Testis (tissue), 2 donors: ENCODE data around the gene OR9Q1.

Experiments used
- CTCF ChIP-seq, 3 experiments: fragments of 450-650 bp in 2 of 3; fragments of 200-600 bp in 1 of 3; sonication (generic) in 1 of 3; IDR thresholded peaks; one replicate each; pipeline ENCODE4 v1.5.1; 2016 to 2019; ENCODE audit warnings: antibody characterized with exemption in 3 of 3, mild to moderate bottlenecking in 2 of 3, moderate library complexity in 1 of 3
- POLR2A ChIP-seq: fragments of 450-650 bp; IDR thresholded peaks from one replicate; pipeline ENCODE4 v1.6.1; 2017; ENCODE audit warnings: antibody characterized with exemption, mild to moderate bottlenecking, moderate library complexity

- TF ChIP-seq CTCF (IDR thresholded peaks at IDR 0.05) = no peak
- TF ChIP-seq POLR2A = no peak
Observed at GRCh38 chr11:58059007-58059350, 35.3 kb downstream of the OR9Q1 start.
